Endodermal cell (in vitro differentiated cells): ENCODE results near the gene PBX4. TPM values are rescaled to one million over a fixed set of nuclear protein-coding genes. Genes with fewer than 3 reads are reported as not detected.

Source experiments
- DNase-seq: peaks from one replicate; pipeline ENCODE4 v3.0.0-alpha.2; 2017
- H3K27ac ChIP-seq: 2 replicates; pipeline ENCODE4 v1.5.1; 2013; ENCODE audit warnings: mild to moderate bottlenecking, low read depth, low read length, moderate library complexity
- H3K27me3 ChIP-seq: 2 replicates; pipeline ENCODE4 v1.6.1; 2013; ENCODE audit warnings: mild to moderate bottlenecking, low read length, moderate library complexity; ENCODE audit not compliant: insufficient read depth, control insufficient read depth, poor library complexity, severe bottlenecking
- H3K36me3 ChIP-seq: 2 replicates; pipeline ENCODE4 v1.7.0; 2013; ENCODE audit warnings: mild to moderate bottlenecking, low read length, moderate library complexity; ENCODE audit not compliant: control insufficient read depth, insufficient read depth
- H3K4me1 ChIP-seq: one replicate; pipeline ENCODE4 v1.7.0; 2013; ENCODE audit warnings: low read length; ENCODE audit not compliant: control insufficient read depth, insufficient read depth
- H3K4me3 ChIP-seq: 2 replicates; pipeline ENCODE4 v1.5.1; 2013; ENCODE audit warnings: mild to moderate bottlenecking, low read length, moderate library complexity
- H3K9ac ChIP-seq: 2 replicates; pipeline ENCODE4 v1.6.1; 2013; ENCODE audit warnings: mild to moderate bottlenecking, low read length, moderate library complexity; ENCODE audit not compliant: poor library complexity, severe bottlenecking; ENCODE audit errors: extremely low read depth
- H3K9me3 ChIP-seq: 2 replicates; pipeline ENCODE4 v1.6.1; 2013; ENCODE audit warnings: mild to moderate bottlenecking, low read length, moderate library complexity; ENCODE audit not compliant: control insufficient read depth
- H3K27ac Mint-ChIP-seq: 2 replicates; pipeline ENCODE4 v1.8.0; 2020; ENCODE audit warnings: mixed read lengths
- H3K27me3 Mint-ChIP-seq: 2 replicates; pipeline ENCODE4 v1.8.0; 2021; ENCODE audit warnings: mild to moderate bottlenecking, mixed read lengths; ENCODE audit not compliant: insufficient read depth
- H3K36me3 Mint-ChIP-seq: 2 replicates; pipeline ENCODE4 v1.8.0; 2020; ENCODE audit warnings: low read depth, mixed read lengths
- H3K4me1 Mint-ChIP-seq: 2 replicates; pipeline ENCODE4 v1.8.0; 2020; ENCODE audit warnings: mixed read lengths
- H3K4me3 Mint-ChIP-seq: 2 replicates; pipeline ENCODE4 v1.8.0; 2020; ENCODE audit warnings: mild to moderate bottlenecking, moderate library complexity, mixed read lengths
- H3K9me3 Mint-ChIP-seq: 2 replicates; pipeline ENCODE4 v1.8.0; 2020; ENCODE audit warnings: mild to moderate bottlenecking, mixed read lengths
- WGBS, 2 experiments: methylation state at CpG; one replicate each; pipeline versions ENCODE4 v1.1.5 to v1.1.7; 2013; ENCODE audit warnings: missing lambda C conversion rate in 2 of 2, mixed read lengths in 1 of 2; ENCODE audit not compliant: insufficient coverage in 1 of 2, insufficient read length in 1 of 2; 5-methylcytosine and 5-hydroxymethylcytosine counted together
- total RNA-seq, 2 donors: library from RNA; stranded (reverse); fragmentation: NEBNext Ultra II Directional in 1 of 2; extraction: Animal tissue kit (Norgen Biotek cat#: 25700) in 1 of 2; gene quantifications; 2 replicates in 1 of 2; 3 replicates in 1 of 2; pipeline ENCODE4 v1.2.1, GENCODE V29; 2021
- TF ChIP-seq, protein P1 (sequence below): fragments of 200-600 bp; sonication (generic); conservative IDR thresholded peaks from 2 replicates; pipeline ENCODE4 v1.5.0; 2021; ENCODE audit warnings: antibody characterized with exemption, mild to moderate bottlenecking

Gene PBX4
- total RNA-seq, 2 donors from 2014 or later = 4.1 to 8.6 TPM

DNA sequence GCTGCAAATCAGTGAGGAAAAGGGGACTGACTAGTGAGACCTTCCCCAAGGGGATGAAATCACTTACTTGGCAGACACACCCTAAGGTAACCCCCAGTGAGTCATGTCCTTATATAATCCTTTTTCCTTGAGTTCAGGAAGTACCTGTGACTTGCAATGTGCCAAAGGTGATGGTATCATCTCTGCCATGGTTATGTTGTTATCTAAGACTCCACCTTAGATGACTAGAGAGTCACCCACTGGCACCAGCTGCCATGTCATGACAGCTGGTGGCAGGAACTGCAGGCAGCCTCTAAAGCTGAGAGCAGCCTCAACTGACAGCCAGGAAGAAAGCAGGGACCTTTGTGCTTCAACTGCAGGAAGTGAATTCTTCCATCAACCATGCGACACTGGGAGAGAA is 12.5 kb downstream of the PBX4 start:
- DNase-seq = no peak
- Histone ChIP-seq H3K27ac (no peak overlapping the region), H3K9me3 (no peaks in the 10 kb centered on the region), H3K27me3 (no peaks in the 10 kb centered on the region), H3K9ac (no peak overlapping the region), H3K36me3 (no peaks in the 10 kb centered on the region), H3K4me3 (no peak overlapping the region), H3K4me1 (no peaks in the 10 kb centered on the region)
- Mint-ChIP-seq H3K9me3 (no peaks in the 10 kb centered on the region), H3K36me3 (no peaks in the 10 kb centered on the region), H3K27ac (no peak overlapping the region), H3K4me1 (peaks cover 5% of the 10 kb centered on the region), H3K27me3 (no peaks in the 10 kb centered on the region), H3K4me3 (no peak overlapping the region)
- TF ChIP-seq, protein P1, sequence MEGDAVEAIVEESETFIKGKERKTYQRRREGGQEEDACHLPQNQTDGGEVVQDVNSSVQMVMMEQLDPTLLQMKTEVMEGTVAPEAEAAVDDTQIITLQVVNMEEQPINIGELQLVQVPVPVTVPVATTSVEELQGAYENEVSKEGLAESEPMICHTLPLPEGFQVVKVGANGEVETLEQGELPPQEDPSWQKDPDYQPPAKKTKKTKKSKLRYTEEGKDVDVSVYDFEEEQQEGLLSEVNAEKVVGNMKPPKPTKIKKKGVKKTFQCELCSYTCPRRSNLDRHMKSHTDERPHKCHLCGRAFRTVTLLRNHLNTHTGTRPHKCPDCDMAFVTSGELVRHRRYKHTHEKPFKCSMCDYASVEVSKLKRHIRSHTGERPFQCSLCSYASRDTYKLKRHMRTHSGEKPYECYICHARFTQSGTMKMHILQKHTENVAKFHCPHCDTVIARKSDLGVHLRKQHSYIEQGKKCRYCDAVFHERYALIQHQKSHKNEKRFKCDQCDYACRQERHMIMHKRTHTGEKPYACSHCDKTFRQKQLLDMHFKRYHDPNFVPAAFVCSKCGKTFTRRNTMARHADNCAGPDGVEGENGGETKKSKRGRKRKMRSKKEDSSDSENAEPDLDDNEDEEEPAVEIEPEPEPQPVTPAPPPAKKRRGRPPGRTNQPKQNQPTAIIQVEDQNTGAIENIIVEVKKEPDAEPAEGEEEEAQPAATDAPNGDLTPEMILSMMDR = no peak
- WGBS, 2 experiments = 93 to 100% methylated on average over 1 of the region's 1 CpG

DNA sequence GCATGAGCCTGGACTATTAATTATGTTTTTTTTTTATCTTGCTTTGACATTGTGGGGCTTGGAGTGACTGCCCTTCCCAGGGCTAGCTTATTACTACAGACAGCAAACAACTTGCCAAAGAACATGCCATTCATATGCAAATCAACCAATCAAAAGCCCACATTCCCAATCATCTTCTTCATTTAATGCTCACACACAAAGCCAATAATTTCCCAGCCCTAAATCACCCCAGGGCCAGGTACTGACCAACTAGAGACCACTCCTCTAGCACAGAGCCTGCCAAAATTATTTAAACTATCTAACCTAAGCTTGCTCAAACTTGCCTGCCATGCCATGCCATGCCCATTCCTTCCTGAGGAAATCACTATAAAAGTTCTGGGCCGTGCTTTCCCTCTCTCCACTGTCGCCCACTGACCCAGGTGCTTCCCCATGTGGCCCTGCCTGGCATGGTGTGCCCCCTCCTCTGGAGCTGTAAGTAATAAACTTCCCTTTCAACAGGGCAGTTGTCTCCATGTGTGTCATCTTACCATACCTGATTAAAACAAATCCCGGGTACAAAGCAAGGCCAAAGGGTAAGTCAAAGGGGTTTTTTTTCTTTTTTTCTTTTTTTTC is 15.7 kb downstream of the PBX4 start:
- no peaks in the 10 kb centered on the region for H3K27me3 Mint-ChIP-seq
- H3K4me1 Mint-ChIP-seq = peaks cover 5% of the 10 kb centered on the region
- no peak overlapping the region for H3K4me3 Mint-ChIP-seq
- WGBS, 2 experiments = 89 to 92% methylated on average over 2 to 3 of the region's 3 CpGs
- no peak overlapping the region for H3K9ac ChIP-seq
- H3K27me3 ChIP-seq = no peaks in the 10 kb centered on the region
- H3K36me3 Mint-ChIP-seq = no peaks in the 10 kb centered on the region
- H3K4me3 ChIP-seq = no peak overlapping the region
- TF ChIP-seq, protein P1 = no peak
- no peaks in the 10 kb centered on the region for H3K4me1 ChIP-seq
- H3K27ac Mint-ChIP-seq = no peak overlapping the region
- no peaks in the 10 kb centered on the region for H3K9me3 ChIP-seq
- H3K9me3 Mint-ChIP-seq = no peaks in the 10 kb centered on the region
- DNase-seq = no peak
- peaks cover under 1% of the 10 kb centered on the region for H3K36me3 ChIP-seq
- peak overlapping the region; percentile 18 for H3K27ac ChIP-seq

DNA sequence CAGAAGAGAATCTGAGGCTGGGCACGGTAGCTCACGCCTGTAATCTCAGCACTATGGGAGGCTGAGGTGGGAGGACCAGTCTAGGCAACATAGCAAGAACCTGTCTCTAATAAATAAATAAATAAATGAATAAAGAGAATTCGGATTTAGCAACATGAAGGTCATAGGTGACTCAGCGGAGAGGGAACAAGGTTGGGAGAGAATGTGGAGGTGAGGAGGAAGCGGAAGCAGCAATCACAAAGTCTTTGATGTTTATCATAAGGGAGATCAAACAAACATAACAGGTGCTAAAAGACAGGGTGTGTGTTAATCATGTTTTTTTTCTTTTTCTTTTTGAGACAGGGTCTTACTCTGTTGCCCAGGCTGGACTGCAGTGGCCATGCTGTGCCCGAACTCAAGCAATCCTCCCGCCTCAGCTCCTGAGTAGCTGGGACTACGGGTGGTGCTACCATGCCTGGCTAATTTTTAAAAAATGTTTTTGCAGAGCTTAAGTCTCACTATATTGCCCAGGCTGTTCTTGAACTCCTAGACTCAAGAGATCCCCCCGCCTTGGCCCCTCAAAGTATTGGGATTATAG is 16.3 kb downstream of the PBX4 start:
- Histone ChIP-seq H3K4me1 (no peaks in the 10 kb centered on the region), H3K27ac (no peak overlapping the region), H3K36me3 (peaks cover 5% of the 10 kb centered on the region), H3K4me3 (no peak overlapping the region), H3K9me3 (no peaks in the 10 kb centered on the region), H3K9ac (no peak overlapping the region), H3K27me3 (no peaks in the 10 kb centered on the region)
- H3K9me3 Mint-ChIP-seq = no peaks in the 10 kb centered on the region
- peaks cover 5% of the 10 kb centered on the region for H3K4me1 Mint-ChIP-seq
- no peaks in the 10 kb centered on the region for H3K36me3 Mint-ChIP-seq
- no peak overlapping the region for H3K4me3 Mint-ChIP-seq
- TF ChIP-seq, protein P1 = no peak
- no peaks in the 10 kb centered on the region for H3K27me3 Mint-ChIP-seq
- DNase-seq = no peak
- H3K27ac Mint-ChIP-seq = no peak overlapping the region
- 74 to 84% methylated on average over 6 to 9 of the region's 9 CpGs for WGBS, 2 experiments
